SK-N-SH (cell line): ENCODE data around the gene FAM53C. TPM values are rescaled to one million over a fixed set of nuclear protein-coding genes. Genes with fewer than 3 reads are reported as not detected.

Experiments used
- CTCF ChIA-PET: fragments of 300-600, 350-600 bp; formaldehyde crosslinking; extraction: SDS; loops from one replicate; lab custom pipeline; 2021; lab: Yijun Ruan, JAX
- POLR2A ChIA-PET: fragments of 350-600 bp; sonication (Branson Sonifier 250); formaldehyde crosslinking; extraction: SDS; loops from one replicate; lab custom pipeline; 2020; ENCODE audit warnings: antibody characterized with exemption, inconsistent platforms; lab: Yijun Ruan, JAX
- DNase-seq: peaks from one replicate; pipeline ENCODE4 v3.0.0; 2012
- H2AFZ ChIP-seq: fragments of 200-600 bp; sonication (generic); 2 replicates; pipeline ENCODE4 v1.8.1; 2016; ENCODE audit warnings: antibody characterized with exemption, mild to moderate bottlenecking, low read depth
- H3F3A ChIP-seq: fragments of 200-600 bp; sonication (generic); replicated peaks from 2 replicates; pipeline ENCODE3; 2016; ENCODE audit warnings: antibody characterized with exemption, mild to moderate bottlenecking; ENCODE audit not compliant: insufficient read depth
- H3K27ac ChIP-seq, 2 experiments: fragments of 200-500 bp in 1 of 2; fragments of 200-600 bp in 1 of 2; sonication (Bioruptor generic) in 1 of 2; sonication (generic), shearing (Covaris generic) in 1 of 2; 2 replicates each; pipeline versions ENCODE4 v1.5.1 to v1.6.1; 2014 to 2016; ENCODE audit warnings: low read depth in 2 of 2, inconsistent platforms in 1 of 2, low read length in 1 of 2, mild to moderate bottlenecking in 1 of 2, mixed read lengths in 1 of 2
- H3K27me3 ChIP-seq: fragments of 200-600 bp; sonication (generic), shearing (Covaris generic); 2 replicates; pipeline ENCODE4 v1.6.1; 2016; ENCODE audit warnings: mixed run types; ENCODE audit not compliant: insufficient read depth
- H3K36me3 ChIP-seq, 2 experiments: fragments of 200-500 bp in 1 of 2; fragments of 200-600 bp in 1 of 2; sonication (Bioruptor generic) in 1 of 2; sonication (generic) in 1 of 2; replicated peaks in 1 of 2; 2 replicates each; pipeline versions ENCODE3 to v1.5.1; 2014 to 2016; ENCODE audit warnings: low read length in 1 of 2, mild to moderate bottlenecking in 1 of 2; ENCODE audit not compliant: insufficient read depth in 2 of 2, control insufficient read depth in 1 of 2
- H3K4me1 ChIP-seq, 2 experiments: fragments of 200-500 bp in 1 of 2; fragments of 200-600 bp in 1 of 2; sonication (Bioruptor generic) in 1 of 2; sonication (generic), shearing (Covaris generic) in 1 of 2; 2 replicates each; pipeline versions ENCODE4 v1.5.1 to v1.6.1; 2014 to 2016; ENCODE audit warnings: low read depth in 1 of 2, low read length in 1 of 2, mixed run types in 1 of 2; ENCODE audit not compliant: insufficient read depth in 2 of 2, control insufficient read depth in 1 of 2
- H3K4me2 ChIP-seq: fragments of 200-600 bp; sonication (generic), shearing (Covaris generic); 2 replicates; pipeline ENCODE4 v1.6.1; 2017; ENCODE audit warnings: mixed run types
- H3K4me3 ChIP-seq, 2 experiments: fragments of 200-500 bp in 1 of 2; fragments of 200-600 bp in 1 of 2; sonication (Bioruptor generic) in 1 of 2; sonication (generic), shearing (Covaris generic) in 1 of 2; 2 replicates each; pipeline versions ENCODE4 v1.5.1 to v1.8.1; 2014 to 2016; ENCODE audit warnings: low read depth in 2 of 2, inconsistent platforms in 1 of 2, low read length in 1 of 2, mild to moderate bottlenecking in 1 of 2, mixed read lengths in 1 of 2, moderate library complexity in 1 of 2
- H3K79me2 ChIP-seq: fragments of 200-600 bp; sonication (generic); 2 replicates; pipeline ENCODE4 v1.8.1; 2017; ENCODE audit warnings: mild to moderate bottlenecking; ENCODE audit not compliant: insufficient read depth
- H3K9ac ChIP-seq: fragments of 200-600 bp; sonication (generic); 2 replicates; pipeline ENCODE4 v1.6.1; 2017; ENCODE audit warnings: mixed run types
- H3K9me2 ChIP-seq: fragments of 200-600 bp; sonication (generic); 2 replicates; pipeline ENCODE4 v1.6.1; 2017; ENCODE audit warnings: mixed run types
- H3K9me3 ChIP-seq: fragments of 200-600 bp; sonication (generic); 2 replicates; pipeline ENCODE4 v1.6.1; 2017; ENCODE audit warnings: mixed run types, mild to moderate bottlenecking, moderate library complexity
- H4K20me1 ChIP-seq: fragments of 200-600 bp; sonication (generic); 2 replicates; pipeline ENCODE4 v1.6.1; 2017; ENCODE audit warnings: mild to moderate bottlenecking, mixed run types; ENCODE audit not compliant: insufficient read depth
- CHD2 ChIP-seq: fragments of 150-350 bp; IDR thresholded peaks from 2 replicates; pipeline ENCODE4 v1.6.1; 2018; ENCODE audit warnings: low read length; ENCODE audit not compliant: partially characterized antibody
- CTCF ChIP-seq: fragments of 200-600 bp; sonication (generic); IDR thresholded peaks from 2 replicates; pipeline ENCODE4 v1.6.1; 2017; ENCODE audit warnings: antibody characterized with exemption, mild to moderate bottlenecking, moderate library complexity
- FOSL2 ChIP-seq: IDR thresholded peaks from 2 replicates; pipeline ENCODE4 v1.4.0; 2012; ENCODE audit warnings: low read depth, mild to moderate bottlenecking, moderate library complexity, borderline replicate concordance
- GATA2 ChIP-seq: sonication (generic); formaldehyde crosslinking; IDR thresholded peaks from 2 replicates; pipeline ENCODE4 v1.5.0; 2020; ENCODE audit warnings: mild to moderate bottlenecking, missing genetic modification reagents
- NRF1 ChIP-seq: IDR thresholded peaks from 2 replicates; pipeline ENCODE4 v1.6.1; 2012; ENCODE audit warnings: low read depth, mild to moderate bottlenecking, low read length
- RFX5 ChIP-seq: IDR thresholded peaks from 2 replicates; pipeline ENCODE4 v1.6.1; 2012; ENCODE audit warnings: mild to moderate bottlenecking, improper control_type of control experiment, low read length
- RXRA ChIP-seq: IDR thresholded peaks from 2 replicates; pipeline ENCODE4 v1.4.0; 2012; ENCODE audit warnings: low read depth, mild to moderate bottlenecking, borderline replicate concordance
- TAF1 ChIP-seq: IDR thresholded peaks from 2 replicates; pipeline ENCODE4 v1.6.1; 2012; ENCODE audit warnings: low read depth, mild to moderate bottlenecking, low read length, moderate library complexity, borderline replicate concordance
- YY1 ChIP-seq: IDR thresholded peaks from 2 replicates; pipeline ENCODE4 v1.4.0; 2012; ENCODE audit warnings: low read depth, mild to moderate bottlenecking
- WGBS: methylation state at CpG from one replicate; pipeline ENCODE4 v1.1.6; 2017; ENCODE audit warnings: low lambda C conversion rate; 5-methylcytosine and 5-hydroxymethylcytosine counted together
- polyA plus RNA-seq, 3 experiments: library from polyadenylated mRNA; depleted of rRNA; stranded (reverse); fragments of >200 nt; gene quantifications; 2 replicates each; pipeline ENCODE4 v1.2.3, GENCODE V29; 2012
- TF ChIP-seq, protein P1 (sequence below): IDR thresholded peaks from 2 replicates; pipeline ENCODE4 v1.6.1; 2012; ENCODE audit warnings: mild to moderate bottlenecking, low read depth, low read length, moderate library complexity
- TF ChIP-seq, protein P2 (sequence below): IDR thresholded peaks from 2 replicates; pipeline ENCODE4 v1.4.0; 2012; ENCODE audit warnings: low read depth, borderline replicate concordance

Gene FAM53C
- polyA plus RNA-seq, 1 of the 3 experiments (the other 2 are of a cell fraction), result 14.5 TPM

DNA sequence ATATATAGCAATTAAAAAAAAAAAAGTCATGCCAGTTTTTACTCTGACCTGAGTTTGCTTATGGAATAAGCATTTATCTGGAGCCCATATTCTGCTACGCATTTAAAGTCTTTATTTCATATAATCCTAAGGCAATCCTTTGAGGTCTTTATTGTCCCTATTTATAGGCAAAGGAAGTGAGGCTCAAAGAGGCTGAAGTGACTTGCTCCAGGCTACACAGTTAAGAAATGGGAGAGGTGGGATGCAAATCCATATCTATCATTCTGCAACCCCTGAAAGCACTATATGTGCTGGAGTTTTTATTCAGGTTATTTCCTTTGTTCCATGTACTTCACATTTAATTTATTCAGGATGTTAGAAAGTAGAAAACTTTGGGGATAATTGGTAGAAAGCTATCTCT is 26.5 kb downstream of the FAM53C start (continued):
- TF ChIP-seq CTCF (no peak), RXRA (no peak), FOSL2 (no peak), GATA2 (CRISPR knock-in tag) (no peak), RFX5 (no peak), TAF1 (no peak), YY1 (no peak)
- TF ChIP-seq, protein P1, sequence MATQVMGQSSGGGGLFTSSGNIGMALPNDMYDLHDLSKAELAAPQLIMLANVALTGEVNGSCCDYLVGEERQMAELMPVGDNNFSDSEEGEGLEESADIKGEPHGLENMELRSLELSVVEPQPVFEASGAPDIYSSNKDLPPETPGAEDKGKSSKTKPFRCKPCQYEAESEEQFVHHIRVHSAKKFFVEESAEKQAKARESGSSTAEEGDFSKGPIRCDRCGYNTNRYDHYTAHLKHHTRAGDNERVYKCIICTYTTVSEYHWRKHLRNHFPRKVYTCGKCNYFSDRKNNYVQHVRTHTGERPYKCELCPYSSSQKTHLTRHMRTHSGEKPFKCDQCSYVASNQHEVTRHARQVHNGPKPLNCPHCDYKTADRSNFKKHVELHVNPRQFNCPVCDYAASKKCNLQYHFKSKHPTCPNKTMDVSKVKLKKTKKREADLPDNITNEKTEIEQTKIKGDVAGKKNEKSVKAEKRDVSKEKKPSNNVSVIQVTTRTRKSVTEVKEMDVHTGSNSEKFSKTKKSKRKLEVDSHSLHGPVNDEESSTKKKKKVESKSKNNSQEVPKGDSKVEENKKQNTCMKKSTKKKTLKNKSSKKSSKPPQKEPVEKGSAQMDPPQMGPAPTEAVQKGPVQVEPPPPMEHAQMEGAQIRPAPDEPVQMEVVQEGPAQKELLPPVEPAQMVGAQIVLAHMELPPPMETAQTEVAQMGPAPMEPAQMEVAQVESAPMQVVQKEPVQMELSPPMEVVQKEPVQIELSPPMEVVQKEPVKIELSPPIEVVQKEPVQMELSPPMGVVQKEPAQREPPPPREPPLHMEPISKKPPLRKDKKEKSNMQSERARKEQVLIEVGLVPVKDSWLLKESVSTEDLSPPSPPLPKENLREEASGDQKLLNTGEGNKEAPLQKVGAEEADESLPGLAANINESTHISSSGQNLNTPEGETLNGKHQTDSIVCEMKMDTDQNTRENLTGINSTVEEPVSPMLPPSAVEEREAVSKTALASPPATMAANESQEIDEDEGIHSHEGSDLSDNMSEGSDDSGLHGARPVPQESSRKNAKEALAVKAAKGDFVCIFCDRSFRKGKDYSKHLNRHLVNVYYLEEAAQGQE, result no peak

DNA sequence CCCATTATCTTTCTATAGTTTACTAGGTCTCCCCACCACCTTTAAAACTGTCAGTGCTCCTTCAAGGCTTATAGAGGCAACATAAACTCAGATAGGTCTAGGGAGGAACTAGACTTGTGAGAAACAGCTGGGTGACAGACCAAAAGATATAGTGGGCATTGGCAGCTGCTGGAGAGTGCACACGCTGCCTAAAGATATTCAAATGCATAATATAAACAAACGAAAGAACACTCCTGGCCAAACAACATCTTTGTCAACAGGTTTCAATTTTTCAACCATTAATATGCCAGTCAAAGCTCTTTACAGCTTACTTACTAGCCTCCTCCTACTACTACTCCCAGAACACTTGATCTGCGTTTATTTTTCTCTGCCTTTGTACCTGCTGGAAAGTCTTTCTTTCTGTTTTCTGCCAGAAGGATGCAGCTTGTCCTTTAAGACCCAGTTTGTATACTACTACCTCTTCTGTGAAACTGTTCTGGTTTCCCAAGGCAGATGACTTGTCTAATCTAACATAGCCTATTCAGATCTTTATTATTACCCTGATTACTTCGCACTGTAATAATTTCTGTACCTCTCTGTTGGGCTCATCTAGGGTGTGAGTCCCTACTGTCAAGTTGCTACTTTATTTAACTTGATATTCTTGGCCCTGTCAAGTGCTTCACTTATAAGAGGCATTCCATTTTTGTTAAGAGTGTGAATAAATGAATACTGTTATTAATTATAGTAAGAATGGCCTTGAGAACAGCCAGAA is 28.7 kb downstream of the FAM53C start:
- Histone ChIP-seq H3K9me3 (no peaks in the 10 kb centered on the region), H3K27ac (no peak overlapping the region), H3K9me2 (no peaks in the 10 kb centered on the region), H4K20me1 (peaks cover 66% of the 10 kb centered on the region), H3K4me2 (no peak overlapping the region), H3K4me1 (no peaks in the 10 kb centered on the region; a peak in 1 of 4 replicates), H3K79me2 (peaks cover 100% of the 10 kb centered on the region), H3K9ac (no peak overlapping the region), H3F3A (peaks cover 11% of the 10 kb centered on the region), H3K4me3 (no peak overlapping the region), H3K36me3 (peaks cover 0 to 3% of the 10 kb centered on the region in 2 experiments), H2AFZ (no peak overlapping the region), H3K27me3 (no peaks in the 10 kb centered on the region)
- CTCF ChIA-PET, result interaction anchor here (3.5 kb wide), 1 partner anchor 14 kb away, joined by 22 read pairs; the partner anchor contains the start of gene KDM3B
- TF ChIP-seq, protein P2, sequence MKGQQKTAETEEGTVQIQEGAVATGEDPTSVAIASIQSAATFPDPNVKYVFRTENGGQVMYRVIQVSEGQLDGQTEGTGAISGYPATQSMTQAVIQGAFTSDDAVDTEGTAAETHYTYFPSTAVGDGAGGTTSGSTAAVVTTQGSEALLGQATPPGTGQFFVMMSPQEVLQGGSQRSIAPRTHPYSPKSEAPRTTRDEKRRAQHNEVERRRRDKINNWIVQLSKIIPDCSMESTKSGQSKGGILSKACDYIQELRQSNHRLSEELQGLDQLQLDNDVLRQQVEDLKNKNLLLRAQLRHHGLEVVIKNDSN, result no peak
- TF ChIP-seq NRF1, result no peak
- TF ChIP-seq CHD2, result no peak
- TF ChIP-seq FOSL2, result no peak
- no peak for TF ChIP-seq CTCF
- TF ChIP-seq, protein P1, result no peak
- no peak for TF ChIP-seq TAF1
- WGBS, result 88% methylated on average over 4 of the region's 4 CpGs
- POLR2A ChIA-PET, result no interaction called here
- no peak for DNase-seq
